ENCODE measurements around the gene NME8. TPM values are rescaled to one million over a fixed set of nuclear protein-coding genes. Genes with fewer than 3 reads are reported as not detected.
"Not testable (repeated sequence)": the region's sequence is repeated elsewhere in the genome, so short reads cannot be mapped to it uniquely, and the experiment has no call there.

The NME8 gene
- not detected in 2 replicates for total RNA-seq (2014; rRNA removed; shearing (Covaris generic))

GRCh38 chr7:37848297-37848696 is at the start of gene NME8:
NME8 (plus strand) TSS chr7:37848597; CDS start chr7:37850267, 1,670 bp downstream.
- no peak for DNase-seq (ENCODE audit: low spot score)
- in situ Hi-C loops (cut with HindIII; ENCODE audit: low sequenced_read_pairs), result no loop called here

- in situ Hi-C loops (cut with HindIII; ENCODE audit: low sequenced_read_pairs), result no loop called here
- DNase-seq (ENCODE audit: low spot score), result no peak
Observed at GRCh38 chr7:37806152-37806551, 42.2 kb upstream of the NME8 start.

GRCh38 chr7:37812161-37812580 is 36.2 kb upstream of the NME8 start:
- DNase-seq (ENCODE audit: low spot score); in situ Hi-C loops (cut with HindIII; ENCODE audit: low sequenced_read_pairs): not testable (repeated sequence)

- DNase-seq (ENCODE audit: low spot score), result peak; percentile 36
- in situ Hi-C loops (cut with HindIII; ENCODE audit: low sequenced_read_pairs), result no loop called here
Observed at GRCh38 chr7:37815671-37816371, 32.6 kb upstream of the NME8 start.

- in situ Hi-C loops (cut with HindIII; ENCODE audit: low sequenced_read_pairs), result no loop called here
- no peak for DNase-seq (ENCODE audit: low spot score)
Observed at GRCh38 chr7:37816922-37817590, 31.3 kb upstream of the NME8 start.

- no peak for DNase-seq (ENCODE audit: low spot score)
- in situ Hi-C loops (cut with HindIII; ENCODE audit: low sequenced_read_pairs), result no loop called here
Observed at GRCh38 chr7:37817591-37817960, 30.8 kb upstream of the NME8 start.

- in situ Hi-C loops (cut with HindIII; ENCODE audit: low sequenced_read_pairs), result no loop called here
- DNase-seq (ENCODE audit: low spot score), result no peak
Observed at GRCh38 chr7:37817996-37818720, 30.2 kb upstream of the NME8 start.

GRCh38 chr7:37820708-37821468 is 27.5 kb upstream of the NME8 start:
- in situ Hi-C loops (cut with HindIII; ENCODE audit: low sequenced_read_pairs), result no loop called here
- no peak for DNase-seq (ENCODE audit: low spot score)

- in situ Hi-C loops (cut with HindIII; ENCODE audit: low sequenced_read_pairs), result no loop called here
- DNase-seq (ENCODE audit: low spot score), result no peak
Observed at GRCh38 chr7:37822946-37823345, 25.5 kb upstream of the NME8 start.

- DNase-seq (ENCODE audit: low spot score), result no peak
- in situ Hi-C loops (cut with HindIII; ENCODE audit: low sequenced_read_pairs), result no loop called here
Observed at GRCh38 chr7:37823557-37823956, 24.8 kb upstream of the NME8 start.

GRCh38 chr7:37825038-37825437 is 23.4 kb upstream of the NME8 start:
- DNase-seq (ENCODE audit: low spot score), result no peak
- in situ Hi-C loops (cut with HindIII; ENCODE audit: low sequenced_read_pairs), result no loop called here

- in situ Hi-C loops (cut with HindIII; ENCODE audit: low sequenced_read_pairs), result no loop called here
- DNase-seq (ENCODE audit: low spot score), result no peak
Observed at GRCh38 chr7:37826825-37827224, 21.6 kb upstream of the NME8 start.

- in situ Hi-C loops (cut with HindIII; ENCODE audit: low sequenced_read_pairs), result no loop called here
- no peak for DNase-seq (ENCODE audit: low spot score)
Observed at GRCh38 chr7:37831244-37831643, 17.2 kb upstream of the NME8 start.

GRCh38 chr7:37832194-37832593 is 16.2 kb upstream of the NME8 start:
- peak; percentile 4 for DNase-seq (ENCODE audit: low spot score)
- in situ Hi-C loops (cut with HindIII; ENCODE audit: low sequenced_read_pairs), result no loop called here

- in situ Hi-C loops (cut with HindIII; ENCODE audit: low sequenced_read_pairs), result no loop called here
- peak; percentile 60 for DNase-seq (ENCODE audit: low spot score)
Observed at GRCh38 chr7:37833107-37833817, 15.1 kb upstream of the NME8 start.

- in situ Hi-C loops (cut with HindIII; ENCODE audit: low sequenced_read_pairs), result no loop called here
- no peak for DNase-seq (ENCODE audit: low spot score)
Observed at GRCh38 chr7:37833818-37834146, 14.6 kb upstream of the NME8 start.

GRCh38 chr7:37853468-37853867 is 5.1 kb downstream of the NME8 start:
- no peak for DNase-seq (ENCODE audit: low spot score)
- in situ Hi-C loops (cut with HindIII; ENCODE audit: low sequenced_read_pairs), result no loop called here

- in situ Hi-C loops (cut with HindIII; ENCODE audit: low sequenced_read_pairs), result no loop called here
- DNase-seq (ENCODE audit: low spot score), result no peak
Observed at GRCh38 chr7:37882086-37882485, 33.7 kb downstream of the NME8 start.

- no peak for DNase-seq (ENCODE audit: low spot score)
- in situ Hi-C loops (cut with HindIII; ENCODE audit: low sequenced_read_pairs), result no loop called here
Observed at GRCh38 chr7:37893359-37893758, 45.0 kb downstream of the NME8 start.
